Hematopoietic multipotent progenitor cell treated with erythropoietin and hydrocortisone succinate and interleukin-3 and kit ligand, for 15 days (in vitro differentiated cells): ENCODE data around the gene RO60.
"Not testable (repeated sequence)": the region's sequence is repeated elsewhere in the genome, so short reads cannot be mapped to it uniquely, and the experiment has no call there.

Source experiments
- DNase-seq: peaks from one replicate; pipeline ENCODE4 v3.0.0-alpha.2; 2015; ENCODE audit warnings: low spot score

RO60 gene

DNA sequence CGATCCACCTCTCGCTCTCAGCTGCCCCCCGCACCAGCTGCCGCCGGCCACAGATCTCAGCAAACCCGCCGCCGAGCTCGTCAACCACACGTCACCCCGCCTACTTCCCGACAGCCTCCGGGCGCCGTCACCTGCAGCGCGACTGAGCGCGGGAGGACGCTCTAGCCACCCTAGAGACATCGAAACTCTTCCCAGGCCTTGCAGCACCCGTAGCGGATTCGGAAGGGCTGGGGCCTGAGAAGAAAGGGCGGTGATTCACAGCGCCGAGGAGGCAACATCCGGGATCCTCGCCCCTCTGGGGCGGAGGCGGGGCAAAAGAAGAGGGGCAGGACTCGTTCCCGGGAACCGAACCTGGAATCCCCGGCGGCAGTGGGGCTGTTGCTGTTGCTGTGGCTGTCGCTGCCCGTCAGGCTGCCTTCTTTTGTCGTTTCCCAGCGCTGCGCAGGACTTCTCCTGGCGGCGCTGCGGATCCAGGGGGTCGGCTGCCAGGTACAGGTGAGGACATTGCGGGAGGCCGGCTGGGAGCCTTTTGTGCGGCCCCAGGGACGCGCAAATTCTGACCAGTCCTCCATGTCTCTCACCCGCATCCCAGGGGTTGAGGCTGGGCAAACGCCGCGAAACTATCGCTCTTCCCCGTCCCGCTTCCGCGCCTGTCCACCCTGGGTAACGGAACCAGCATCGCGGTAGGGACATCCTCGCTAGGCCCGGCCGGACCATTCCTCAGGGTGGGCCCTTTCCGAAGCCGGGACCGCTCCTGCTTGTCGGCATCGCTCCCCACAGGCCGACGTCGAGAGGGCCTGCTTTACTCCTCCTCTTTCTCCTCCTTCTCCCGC, at the start of gene RO60, which contains the start of gene UCHL5:
RO60 (plus strand) TSS at position 331 of the 833 bp plus-strand sequence. CDS start 9,443 bp downstream, outside the sequence.
UCHL5 (minus strand) TSS at position 79 of the 833 bp plus-strand sequence. CDS start 100 bp downstream, outside the sequence.
- peak; percentile 94 for DNase-seq

DNA sequence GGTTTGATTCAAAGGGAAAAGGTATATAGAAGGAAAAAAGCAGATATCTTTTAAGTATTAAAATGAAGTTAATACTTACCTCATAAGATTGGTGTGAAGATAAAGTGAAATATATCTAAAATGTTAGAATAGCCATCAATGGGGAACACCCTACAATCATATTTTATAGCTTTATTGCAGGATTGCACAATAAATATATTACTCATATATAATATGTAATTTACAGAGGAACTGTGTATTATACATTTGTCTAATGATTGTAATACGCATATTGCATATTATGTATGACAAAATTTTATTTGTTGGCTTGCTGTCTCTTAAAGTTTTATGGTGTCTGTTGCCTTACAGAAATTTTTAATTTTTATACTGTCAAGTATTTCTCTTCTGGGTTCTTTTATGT, 48.0 kb upstream of the RO60 start:
- DNase-seq, result no peak

DNA sequence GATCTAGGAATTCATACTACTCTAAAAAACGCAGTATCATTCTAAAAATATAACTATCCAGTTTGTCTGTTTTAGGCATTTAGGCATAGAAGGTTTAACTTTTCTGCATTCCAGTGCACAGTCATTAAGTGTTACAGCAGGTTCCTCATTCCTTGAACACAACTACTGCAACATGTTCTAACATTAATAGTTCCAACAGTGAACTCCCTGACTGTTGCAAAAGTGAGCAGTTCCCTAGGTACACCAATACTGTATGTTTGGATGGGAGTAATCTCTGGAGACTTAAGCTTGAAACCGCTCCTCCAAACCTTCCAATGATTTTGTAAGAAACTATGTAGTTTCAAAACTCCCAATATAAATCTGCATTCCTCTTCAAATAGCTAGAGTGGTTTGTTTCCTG, 46.4 kb upstream of the RO60 start:
- no peak for DNase-seq

DNA sequence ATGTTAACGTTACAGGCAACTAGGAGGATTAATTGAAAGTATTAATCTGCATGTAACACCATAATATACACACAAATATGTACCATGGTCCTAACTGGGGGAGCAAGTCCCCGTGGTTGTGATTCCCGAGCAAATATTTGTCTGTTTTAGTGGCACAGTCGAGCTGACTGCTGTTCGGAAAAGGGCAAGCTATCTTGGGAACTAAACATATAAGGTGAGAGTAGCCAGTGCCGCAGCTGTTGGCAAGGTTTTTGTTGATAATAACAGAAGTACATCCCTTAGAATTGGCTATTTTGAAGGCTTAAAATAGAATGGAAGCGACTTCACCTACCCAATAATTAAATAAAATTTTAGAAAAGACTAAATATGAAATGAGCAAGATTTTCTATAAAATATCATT, 45.7 kb upstream of the RO60 start:
- DNase-seq, result no peak

DNA sequence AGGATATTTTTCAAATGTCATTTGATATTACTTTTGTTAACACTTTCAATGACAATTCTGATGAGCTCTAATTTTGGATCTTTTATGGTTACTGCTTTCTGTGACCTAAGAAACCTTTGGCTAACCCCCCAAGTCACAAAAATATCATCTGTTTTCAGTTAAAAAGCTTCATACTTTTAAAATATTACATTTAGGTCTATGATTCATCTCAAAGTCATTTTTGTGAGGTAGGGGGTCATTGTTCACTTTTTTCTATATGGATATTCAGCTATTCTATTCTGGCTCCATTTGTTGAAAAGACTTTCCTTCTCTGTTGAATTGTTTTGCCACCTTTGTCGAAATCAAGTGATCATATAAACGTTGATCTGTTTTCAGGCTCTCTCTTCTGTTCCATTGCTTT, 45.0 kb upstream of the RO60 start:
- DNase-seq, result no peak

DNA sequence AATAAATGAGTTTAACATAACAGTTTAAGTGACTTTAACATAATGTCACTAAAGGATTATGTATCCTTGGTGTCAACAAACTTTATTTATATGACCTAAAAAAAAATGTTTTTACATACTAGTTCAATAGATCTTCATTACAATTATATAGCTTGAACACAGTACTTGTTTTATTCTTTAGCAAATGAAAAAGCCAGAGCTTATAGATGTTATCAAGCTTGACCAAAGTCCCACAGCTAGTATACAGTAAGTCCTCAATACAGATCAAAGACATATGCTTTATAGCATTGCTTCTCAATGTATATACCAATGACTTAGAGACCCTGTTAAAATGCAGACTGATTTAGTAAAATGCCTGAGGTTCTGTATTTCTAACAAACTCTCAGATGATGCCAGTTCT, 42.6 kb upstream of the RO60 start:
- no peak for DNase-seq

DNA sequence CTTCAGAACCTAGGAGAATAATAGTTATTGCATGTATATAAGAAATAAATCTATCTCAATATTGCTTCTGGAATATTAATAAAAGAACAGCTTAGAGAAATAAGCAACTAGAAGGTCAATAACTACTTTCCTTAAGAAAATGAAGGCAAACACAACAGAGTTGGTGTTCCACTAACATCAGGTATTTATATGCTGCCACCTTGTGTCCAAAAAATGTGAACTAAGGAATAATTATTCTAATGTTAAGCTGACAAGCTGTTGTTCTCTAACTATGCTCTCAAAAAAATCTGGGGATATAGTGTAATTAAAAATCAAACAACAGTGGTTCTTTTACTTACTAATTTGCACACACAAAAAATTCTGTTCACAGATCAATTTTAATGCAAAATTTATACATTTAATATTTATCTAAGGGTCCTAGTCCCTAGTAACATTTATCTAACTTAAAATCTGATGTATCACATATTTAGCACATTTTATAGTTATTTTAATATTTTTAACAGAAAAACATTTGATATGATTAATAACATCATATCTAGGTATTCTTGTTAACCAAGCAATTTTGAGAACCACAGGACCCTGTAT, 39.9 kb upstream of the RO60 start:
- peak; percentile 56 for DNase-seq

DNA sequence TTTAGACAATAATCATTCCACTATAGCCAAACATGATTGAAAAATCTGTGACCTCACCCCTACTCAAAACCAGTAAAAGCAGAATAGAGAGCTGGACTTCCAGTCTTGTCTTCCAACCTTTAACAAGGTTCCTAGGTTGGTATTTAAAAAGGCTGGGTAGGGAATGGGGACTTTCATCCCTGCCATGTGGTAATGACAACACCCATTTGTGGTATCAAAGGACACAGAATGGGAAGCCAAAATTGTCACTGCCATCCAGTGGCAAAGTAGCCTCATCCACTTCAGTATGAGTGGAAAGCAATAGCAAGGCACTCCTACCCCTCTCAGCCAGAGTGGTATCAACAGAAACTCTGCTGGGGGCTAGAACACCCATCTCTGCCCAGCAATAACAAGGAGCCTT, 34.2 kb upstream of the RO60 start:
- DNase-seq, result no peak

DNA sequence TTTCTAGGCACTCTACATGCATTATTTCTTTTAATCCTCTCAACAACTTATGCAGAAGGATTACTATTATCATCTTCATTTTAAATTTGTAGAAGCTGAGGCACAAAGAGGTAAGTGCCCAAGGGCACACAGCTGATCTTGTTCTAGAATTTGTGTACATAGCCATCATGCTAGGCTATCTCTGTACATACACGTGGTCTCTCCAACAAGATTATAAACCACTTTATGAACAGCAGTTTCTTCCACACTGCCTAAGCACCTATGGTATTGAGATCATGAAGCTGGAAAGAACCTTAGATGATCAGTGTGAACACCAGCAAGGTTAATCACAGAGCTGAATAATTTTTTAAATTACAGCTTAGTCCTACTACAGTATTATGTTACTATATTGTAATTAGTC, 29.1 kb upstream of the RO60 start:
- peak; percentile 8 for DNase-seq

DNA sequence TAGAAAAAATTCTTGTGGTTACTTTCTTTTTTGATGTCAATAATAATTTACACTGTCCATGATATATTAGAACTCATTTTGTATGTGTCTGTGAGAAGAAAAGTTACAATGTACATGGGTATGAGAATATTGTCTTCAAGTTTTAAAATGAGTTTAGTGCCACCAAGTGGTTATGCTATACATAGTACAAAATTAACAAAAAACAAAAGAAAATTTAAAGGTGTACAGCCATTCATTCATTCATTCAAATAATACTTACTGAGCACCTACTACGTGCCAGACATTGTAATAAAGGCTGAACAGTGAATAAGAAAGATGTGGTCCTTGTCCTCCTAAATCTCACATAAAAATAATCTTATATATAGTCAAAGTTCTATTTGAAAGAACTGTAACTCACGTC, 28.0 kb upstream of the RO60 start:
- peak; percentile 36 for DNase-seq

DNA sequence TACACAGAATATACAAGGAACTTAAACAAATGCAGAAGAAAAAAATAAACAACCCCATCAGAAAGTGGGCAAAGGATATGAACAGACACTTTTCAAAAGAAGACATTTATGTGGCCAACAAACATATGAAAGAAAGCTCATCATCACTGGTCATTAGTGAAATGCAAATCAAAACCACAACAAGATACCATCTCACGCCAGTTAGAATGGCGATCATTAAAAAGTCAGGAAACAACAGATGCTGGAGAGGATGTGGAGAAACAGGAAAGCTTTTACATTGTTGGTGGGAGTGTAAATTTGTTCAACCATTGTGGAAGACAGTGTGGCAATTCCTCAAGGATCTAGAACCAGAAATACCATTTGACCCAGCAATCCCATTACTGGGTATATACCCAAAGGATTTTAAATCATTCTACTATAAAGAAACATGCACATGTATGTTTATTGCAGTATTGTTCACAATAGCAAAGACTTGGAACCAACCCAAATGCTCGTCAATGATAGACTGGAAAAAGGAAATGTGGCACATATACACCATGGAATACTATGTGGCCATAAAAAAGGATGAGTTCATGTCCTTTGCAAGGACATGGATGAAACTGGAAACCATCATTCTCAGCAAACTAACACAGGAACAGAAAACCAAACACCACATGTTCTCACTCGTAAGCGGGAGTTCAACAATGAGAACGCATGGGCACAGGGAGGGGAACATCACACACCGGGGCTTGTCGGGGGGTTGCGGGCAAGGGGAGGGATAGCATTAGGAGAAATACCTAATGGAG, 26.6 kb upstream of the RO60 start:
- not testable (repeated sequence) for DNase-seq

DNA sequence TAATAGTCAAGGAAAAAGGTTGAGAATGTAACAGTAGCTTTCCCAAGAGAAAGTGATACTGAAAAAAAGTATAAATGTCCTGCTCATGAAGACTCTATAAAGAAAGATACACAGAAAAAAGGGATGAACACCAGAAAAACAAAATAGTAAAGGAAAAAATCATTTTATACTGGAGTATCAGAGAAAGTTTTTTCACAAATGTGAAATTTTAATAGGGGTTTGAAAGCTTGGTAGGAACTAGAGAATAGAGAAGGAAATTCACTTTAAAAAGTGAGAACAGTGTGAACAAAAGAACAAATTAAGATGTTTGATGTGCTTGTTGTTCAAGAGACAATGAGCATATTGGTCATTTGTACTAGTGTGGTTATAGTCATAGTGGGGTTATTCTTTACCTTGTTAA, 25.8 kb upstream of the RO60 start:
- no peak for DNase-seq

DNA sequence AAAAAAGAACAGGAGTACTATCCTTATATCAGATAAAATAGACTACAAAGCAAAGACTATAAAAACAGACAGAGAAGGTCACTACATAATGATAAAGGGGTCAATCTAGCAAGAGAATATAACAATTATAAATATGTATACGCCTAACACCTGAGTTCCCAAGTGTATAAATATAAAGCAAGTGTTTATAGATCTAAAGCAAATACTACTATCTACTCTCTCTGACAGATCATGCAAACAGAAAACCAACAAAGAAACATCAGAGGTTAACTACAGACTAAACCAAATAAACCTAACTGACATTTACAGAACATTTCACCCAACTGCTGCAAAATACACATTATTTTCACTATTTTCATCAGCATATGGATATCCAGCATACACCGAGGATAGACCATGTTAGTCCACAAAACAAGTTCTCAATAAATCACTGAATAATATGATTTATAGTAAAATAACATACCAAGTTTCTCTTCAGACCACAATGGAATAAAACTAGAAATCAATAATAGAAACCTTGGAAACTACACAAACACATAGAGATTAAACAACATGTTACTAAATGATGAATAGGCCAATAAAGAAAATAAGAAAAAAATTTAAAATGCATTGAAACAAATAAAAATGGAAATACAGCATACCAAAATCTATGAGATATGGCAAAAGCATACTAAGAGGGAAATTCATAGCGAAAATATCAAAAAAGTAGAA, 22.9 kb upstream of the RO60 start:
- no peak for DNase-seq

DNA sequence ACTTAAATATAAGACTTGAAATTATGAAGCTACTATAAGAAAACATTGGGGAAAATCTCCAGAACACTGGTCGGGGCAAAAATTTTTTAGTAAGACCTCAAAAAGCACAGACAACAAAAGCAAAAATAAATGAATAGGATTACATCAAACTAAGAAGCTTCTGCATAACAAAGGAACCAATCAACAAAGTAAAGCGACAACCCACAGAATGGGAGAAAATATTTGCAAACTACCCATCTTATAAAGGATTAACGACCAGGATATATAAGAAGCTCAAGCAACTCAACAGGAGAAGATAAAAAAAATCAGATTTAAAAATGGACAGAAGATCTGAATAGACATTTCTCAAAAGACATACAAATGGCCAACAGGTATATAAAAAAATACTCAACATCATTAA, 19.4 kb upstream of the RO60 start:
- DNase-seq, result no peak

DNA sequence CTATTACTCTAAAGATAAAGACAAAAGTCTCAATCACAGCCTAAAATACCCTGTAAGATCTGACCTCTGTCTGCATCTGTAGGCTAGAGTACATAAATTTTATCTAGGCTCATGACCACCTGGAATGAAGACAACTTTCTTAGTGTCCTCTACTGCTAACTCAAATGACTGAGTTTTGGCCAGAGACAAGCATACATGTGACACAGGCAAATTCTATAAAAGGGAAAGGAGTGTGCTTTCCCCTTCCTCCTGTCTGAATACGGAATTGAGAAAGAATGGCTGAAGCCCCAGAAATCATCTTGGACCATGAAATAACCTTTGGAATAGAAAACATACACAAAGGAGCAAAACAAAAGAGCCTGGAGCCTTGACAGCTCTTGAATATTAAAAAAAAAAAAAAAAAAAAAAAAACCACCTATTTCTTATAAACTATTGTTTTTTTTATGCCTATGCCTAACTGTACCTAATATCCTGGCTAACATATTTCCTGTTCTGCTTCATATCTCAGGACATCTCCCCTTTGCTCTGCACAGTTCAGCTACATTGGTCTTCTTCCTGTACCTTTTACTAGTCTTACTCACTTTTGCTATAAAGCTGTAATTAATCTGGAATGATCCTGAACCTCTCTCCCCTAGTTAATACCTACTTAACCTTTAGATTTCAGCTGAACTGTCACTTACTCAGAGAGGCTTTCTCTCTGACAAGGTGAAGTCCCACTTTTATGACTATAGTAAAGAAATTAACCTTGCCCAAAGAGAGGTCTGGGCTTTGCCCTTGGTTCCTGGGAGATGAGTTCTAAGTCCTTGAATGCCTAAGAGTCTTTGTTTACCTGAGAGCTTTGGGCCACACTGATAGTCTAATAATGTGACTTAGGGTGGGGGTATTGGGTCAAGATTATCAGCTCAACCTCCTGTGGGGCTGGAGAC, 16.4 kb upstream of the RO60 start:
- no peak for DNase-seq

DNA sequence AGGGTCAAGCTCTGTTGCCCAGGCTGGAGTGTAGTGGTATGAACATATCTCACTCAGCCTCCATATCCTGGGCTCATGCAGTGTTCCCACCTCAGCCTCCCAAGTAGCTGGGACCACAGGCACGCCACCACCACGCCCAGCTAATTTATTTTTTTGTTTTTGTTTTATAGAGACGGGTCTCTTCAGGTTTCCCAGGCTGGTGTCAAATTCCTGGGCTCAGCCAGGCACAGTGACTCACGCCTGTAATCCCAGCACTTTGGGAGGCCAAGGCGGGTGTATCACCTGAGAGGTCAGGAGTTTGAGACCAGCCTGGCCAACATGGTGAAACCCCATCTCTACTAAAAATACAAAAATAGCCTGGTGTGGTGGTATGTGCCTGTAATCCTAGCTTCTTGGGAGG, 10.5 kb upstream of the RO60 start:
- not testable (repeated sequence) for DNase-seq

DNA sequence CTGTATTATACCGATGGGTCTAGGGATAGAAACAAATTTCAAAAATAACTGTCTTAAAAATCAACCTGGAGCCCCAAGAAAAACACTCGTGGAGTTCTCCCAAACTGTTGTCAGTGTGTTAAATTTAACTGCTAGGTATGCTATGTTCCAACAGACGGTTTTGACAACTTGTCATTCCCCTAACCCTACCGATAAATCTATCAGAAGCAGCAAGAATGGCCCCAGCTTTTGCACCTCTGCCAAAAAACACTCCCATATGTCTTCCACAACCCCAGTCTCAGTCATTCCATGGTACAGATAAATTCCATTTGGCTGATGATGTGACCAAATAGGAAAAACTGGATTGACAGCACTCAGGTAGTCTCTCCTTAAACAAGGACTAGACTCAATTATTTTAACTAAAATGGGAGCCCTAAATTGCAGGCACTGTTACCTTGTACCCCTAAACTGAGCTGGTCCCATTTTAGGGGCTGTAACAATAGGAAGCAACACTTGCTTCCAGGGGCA, 5.2 kb upstream of the RO60 start:
- no peak for DNase-seq

DNA sequence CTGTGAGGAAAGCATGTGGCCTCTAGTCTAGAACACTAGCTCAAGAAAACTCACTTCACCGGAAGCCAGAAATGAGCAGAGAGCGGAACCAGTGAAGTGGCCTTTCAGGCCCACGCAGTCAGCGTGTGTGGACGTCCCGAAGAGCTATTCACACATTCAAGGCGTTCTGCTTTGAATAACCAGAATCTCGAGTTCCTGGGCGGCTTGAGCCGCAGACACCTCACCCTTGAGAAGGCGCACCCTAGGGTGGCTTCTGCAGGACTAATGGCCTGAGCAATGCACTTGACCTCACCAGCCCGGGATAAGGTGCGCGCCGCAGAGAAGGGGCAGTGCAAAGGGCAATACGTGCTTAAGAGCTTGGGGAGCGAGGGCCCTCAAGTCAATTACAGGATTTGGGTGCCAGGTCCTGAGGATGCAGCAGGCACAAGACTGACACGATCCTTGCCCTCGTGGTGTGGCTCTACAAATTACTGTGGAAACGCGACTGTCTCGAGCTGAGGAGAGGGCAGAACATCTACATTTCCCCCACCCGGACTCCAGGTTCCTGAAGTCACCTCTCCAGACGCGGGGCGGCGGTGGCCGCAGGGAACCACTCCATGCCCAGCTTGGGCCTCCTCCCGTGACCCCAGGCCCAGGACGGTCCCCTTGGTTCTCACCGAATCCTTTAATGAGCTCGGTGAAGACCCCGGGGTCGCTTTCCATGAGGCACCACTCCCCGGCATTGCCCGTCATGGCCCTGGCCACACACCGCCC, 707 bp upstream of the RO60 start:
- peak; percentile 56 for DNase-seq

DNA sequence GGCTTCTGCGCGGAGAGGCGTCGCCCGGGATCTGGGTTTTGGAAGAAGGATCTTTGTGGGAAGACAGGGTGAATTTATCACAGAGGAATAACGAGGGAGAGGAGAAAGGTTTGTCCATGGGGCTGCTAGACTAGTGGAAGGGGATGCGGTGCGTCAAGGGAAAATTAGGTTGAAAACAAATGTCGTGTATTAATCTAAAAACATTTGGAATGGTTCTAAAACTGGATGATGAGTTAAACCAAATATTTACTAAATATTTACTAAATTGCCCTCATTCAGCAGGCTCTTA, 647 bp downstream of the RO60 start:
- DNase-seq, result no peak

DNA sequence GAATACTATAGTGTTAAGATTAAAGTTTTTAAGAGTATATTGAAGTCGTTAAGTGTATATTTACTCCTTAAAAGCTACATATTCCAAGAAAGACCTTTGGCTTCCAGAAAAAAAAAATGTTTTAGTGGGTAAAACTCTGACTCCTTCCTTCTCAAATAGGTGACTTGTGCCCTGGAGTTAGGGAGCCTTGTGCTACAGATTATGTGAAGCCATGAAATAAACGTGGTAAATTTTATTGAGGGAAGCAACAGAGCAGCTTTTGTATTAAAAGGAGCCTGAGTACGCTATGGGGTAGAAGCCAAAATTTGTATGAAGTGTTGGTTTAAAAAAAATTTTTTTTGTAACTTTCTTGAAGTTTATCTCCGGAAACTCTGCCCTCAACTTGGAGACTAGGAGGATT, 994 bp downstream of the RO60 start:
- DNase-seq, result no peak
